GM21360 (cell line): ENCODE measurements around the gene BRD3.

Experiments
- ATAC-seq: cut with Tn5 transposase; IDR thresholded peaks from one replicate; pipeline ENCODE4 v1.9.1; 2021; ENCODE audit warnings: mild to moderate bottlenecking, moderate library complexity; ENCODE audit not compliant: unreplicated experiment

BRD3 gene

DNA sequence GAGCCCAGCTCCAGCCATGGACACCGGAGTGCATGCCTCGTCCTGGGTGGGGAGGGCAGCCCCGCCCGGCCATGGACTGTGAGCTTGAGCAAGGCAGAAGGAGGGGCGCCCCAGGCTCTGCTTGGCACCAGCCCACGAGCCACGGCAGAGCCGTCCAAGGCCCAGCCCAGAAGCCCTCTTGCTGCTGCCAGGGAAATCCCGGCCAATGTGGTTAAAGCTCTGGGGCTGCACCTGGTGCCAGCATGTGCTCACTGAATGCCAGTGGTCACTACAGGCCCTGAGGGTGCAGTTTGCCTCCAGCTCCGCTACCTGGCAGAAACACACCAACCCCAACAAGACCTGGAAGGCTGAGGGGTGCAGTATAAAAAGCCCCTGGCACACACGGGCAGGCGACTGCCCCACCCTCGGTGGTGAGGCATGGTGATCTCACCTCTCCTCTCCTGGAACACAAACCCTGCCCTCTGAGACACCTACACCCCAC, 11.8 kb downstream of the BRD3 start:
- no peak for ATAC-seq

DNA sequence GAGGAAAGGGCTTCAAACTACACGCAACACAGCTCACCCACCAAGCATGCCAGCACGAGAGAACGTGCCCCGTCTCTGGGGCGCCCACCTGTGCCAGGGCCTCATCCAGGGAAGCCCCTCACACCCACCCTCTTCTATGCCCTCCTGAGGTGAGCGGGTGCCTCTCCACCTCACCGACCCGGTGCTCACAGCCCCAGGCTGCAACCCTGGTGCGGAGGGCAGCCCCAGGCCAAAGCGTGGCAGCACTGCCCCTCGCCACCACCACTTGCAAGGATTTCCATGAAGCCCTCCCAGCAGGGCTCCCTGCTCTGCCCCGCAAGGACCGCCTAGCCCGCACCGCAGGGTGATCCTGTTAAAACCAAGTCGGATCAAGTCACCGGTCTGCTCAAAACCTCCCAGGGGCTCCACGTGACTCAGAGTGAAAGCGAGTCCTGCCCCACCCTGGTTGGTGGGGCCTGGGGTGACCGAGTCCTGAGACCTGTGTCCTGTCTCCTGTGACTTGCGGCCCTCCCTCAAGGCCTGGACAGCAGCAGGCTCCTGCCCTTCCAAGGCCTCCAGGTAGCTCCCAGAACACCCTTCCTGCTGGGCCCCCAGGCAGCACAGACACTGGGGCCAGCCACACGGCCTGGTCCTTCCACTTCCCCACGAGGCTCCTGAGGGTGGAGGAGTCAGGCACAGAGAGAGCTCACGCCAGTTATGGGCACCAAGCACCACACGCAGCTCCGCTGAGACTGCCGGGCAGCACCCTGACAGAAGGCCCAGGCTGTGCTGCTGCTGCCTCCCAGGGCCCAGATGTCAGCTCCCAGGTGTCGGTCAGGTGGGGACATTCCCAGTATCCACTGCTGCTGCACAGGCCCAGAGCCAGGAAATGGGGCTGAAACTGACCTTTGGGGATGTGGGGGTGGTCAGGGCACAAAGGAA, 12.7 kb downstream of the BRD3 start:
- ATAC-seq = no peak

GRCh38 chr9:134053941-134054761, 13.7 kb downstream of the BRD3 start:
- ATAC-seq = no peak

DNA sequence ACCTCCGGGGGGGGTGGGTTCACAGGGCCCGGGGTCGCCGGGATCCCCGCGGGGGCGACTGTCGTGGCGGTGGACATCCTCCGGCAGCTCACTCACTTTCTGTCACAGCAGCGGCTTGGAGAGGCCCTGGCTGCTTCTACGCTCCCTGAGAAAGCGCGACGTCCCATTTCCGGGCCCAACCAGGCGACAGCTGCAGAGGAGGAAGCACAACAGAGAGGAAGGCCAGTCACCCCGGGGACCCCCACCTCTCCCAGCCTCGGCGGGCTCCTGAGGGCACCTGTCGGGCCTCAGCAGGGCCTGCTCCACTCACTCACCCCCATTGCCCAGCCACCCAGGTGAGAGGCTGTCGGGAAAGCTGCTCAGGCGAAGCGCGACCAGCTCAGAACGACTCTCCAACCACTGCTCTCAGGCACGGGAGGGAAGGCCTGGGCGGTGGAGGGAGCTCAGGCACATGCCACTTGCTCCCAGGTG, 14.4 kb downstream of the BRD3 start:
- no peak for ATAC-seq

DNA sequence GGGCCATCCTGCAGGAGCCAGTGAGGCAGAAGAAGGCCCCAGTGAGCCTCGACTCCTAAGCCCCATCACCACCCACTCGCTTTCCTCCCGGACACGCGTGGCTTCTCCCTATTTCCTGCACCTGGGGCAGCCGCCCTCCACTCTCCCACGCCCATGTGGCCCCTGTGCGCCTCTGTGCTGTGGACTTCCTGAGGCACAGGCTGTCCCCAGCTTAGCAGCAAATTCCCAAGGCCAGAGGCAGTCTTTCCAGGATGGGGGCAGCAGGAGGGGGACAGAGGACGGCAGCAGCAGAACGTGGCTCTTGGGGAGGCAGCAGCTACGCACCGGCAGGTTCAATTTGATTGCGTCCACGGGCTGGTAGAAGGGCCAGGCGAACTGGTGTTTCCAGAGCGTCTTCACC, 14.9 kb downstream of the BRD3 start:
- no peak for ATAC-seq

- no peak for ATAC-seq
Observed at GRCh38 chr9:134052491-134052890, 15.3 kb downstream of the BRD3 start.

GRCh38 chr9:134051319-134051718, 16.5 kb downstream of the BRD3 start:
- no peak for ATAC-seq

DNA sequence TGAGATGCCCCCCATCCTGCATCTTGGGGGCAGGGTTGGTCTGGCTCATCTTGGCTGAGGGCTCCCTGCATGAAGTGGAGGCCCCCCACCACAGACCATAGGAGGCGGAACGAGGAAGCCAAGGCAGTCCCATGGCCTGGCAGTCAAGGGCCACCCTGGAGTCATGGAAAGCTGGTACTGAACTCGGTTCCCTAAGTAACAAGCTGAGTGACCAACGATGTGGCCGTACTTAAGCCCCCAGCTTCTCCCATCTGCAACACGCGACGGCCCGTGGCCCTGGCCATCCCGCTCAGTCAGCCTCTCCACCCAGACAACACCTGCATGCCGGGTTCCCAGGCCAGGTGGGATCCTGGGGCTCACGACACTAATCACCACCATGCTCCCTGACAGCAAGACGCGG, 17.1 kb downstream of the BRD3 start:
- no peak for ATAC-seq

DNA sequence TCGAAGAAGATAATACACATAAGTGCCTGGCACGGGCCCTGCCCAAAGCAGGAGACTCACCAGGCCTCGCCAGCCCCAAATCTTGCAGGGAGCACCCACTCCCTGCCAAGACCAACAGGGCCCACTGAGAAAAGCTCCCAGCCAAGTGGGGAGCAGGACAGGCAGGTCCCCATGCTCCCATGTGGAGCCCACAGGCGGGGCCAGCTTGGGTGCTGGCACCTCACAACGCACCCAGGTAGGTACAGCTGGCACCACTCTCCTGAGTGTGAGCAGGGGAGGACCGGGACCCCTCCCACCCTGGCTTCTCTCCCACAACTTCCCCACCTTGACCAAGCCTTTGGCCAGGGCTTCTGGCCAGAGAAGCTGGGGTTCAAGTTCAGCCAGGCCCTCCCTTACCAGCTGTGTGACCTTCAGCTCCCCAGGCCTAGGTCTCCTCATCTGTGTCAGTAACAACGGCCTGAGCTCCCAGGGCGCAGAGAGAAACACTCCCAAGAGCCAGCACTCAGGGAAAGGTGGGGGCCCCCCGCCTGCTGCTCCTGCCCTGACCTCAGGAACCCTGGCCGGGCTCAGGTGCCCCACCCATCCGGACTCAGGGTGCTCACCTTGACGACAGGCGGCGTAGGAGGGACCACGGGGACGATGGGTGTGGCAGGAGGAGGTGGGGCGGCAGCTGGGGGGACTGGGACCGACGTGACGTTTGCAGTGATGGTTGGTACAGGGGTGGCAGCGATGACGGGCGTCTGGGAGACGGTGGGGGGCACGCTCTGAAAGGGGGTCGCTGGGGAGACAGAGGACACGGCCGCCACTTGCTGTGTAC, 17.8 kb downstream of the BRD3 start:
- ATAC-seq = no peak

DNA sequence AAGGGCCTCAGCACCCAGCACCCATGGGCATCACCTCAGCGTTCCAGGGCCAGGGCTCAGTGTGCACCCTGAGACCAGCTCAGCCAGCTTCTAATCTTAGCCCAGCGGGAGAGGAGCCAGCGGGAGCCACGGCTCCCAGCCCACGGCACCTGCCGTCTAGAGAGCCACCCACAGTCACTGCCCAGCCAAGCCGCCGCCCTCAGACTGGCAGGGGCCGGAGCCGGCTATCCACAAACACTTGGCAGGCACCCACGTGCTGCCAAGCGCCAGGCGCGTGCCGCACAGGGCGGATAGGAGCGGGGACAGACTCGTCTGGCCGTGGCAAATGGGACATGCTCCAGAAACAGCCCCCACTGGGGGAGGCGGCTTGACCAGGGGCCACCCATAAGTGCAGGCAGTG, 18.6 kb downstream of the BRD3 start:
- no peak for ATAC-seq

- no peak for ATAC-seq
Observed at GRCh38 chr9:134048582-134048968, 19.3 kb downstream of the BRD3 start.

DNA sequence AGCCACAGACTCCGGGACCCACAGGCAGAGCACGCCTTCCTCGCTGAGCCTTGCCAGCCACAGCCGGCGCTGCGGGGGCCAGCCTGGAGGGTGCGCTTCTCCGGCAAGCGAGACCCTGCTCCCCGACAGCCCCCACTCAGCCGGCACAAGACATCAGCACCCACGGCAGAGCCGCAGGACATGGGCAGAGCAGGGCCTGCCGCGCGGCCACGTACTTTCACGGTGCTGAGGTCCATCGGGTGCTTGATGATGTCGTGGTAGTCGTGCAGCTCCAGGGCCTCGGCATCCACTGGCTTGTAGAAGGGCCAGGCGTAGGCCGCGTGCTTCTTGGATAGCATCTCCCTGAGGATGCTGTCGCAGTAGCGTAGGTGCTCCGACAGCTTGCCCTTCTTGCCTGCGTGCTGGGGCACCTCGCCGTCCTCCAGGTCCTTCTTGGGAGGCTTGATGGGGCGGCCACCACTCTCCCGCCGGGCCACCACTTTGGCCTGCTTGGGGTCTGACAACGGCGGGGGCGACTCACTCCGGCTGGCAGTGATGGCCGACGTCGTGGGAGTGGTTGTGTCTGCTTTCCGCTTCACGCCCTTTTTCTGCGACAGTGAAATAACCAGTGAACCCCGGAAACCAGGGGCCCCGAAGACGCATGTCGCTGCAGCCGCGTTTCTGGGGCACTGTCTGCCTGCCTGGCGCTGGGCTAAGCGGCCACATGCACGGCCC, 19.8 kb downstream of the BRD3 start:
- ATAC-seq = no peak

DNA sequence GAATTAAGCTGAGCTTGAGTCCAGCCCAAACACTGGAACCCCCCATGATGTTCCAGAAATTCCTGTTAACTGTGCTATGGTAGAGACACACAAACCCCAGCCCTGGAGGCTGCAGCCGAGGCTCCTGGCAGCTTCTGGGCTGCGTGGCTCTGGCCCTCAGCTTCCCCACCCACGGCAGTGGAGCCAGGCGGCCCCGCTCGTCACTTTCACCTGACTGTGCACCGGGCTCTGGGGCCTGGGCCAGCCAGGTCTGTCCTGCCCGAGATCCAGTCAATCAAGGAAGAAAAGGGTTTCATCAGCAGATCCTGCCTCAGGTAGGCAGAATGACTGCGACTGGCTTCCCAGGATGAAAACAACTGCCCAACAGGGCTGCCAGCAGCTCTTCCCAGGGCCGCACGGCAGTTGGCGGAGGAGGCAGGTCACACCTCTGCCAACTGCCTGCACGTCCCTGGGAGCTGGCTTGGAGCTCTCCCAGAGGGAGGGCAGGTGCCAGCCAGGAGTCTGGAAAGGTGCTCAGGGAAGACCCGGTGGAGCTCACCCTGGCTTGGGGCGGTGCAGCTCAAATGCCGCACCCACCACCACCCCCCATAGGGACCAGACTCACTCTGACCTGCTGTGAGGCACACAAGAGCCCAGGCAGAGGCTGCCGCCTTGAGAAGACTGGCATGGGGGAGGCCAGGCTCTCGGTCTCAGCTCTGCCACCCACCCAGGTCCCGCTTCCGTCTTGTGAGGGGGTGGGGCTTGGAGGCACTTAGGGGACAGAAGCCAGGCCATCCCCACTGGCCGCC, 20.7 kb downstream of the BRD3 start:
- ATAC-seq = no peak

GRCh38 chr9:134045841-134046544, 21.8 kb downstream of the BRD3 start:
- no peak for ATAC-seq

DNA sequence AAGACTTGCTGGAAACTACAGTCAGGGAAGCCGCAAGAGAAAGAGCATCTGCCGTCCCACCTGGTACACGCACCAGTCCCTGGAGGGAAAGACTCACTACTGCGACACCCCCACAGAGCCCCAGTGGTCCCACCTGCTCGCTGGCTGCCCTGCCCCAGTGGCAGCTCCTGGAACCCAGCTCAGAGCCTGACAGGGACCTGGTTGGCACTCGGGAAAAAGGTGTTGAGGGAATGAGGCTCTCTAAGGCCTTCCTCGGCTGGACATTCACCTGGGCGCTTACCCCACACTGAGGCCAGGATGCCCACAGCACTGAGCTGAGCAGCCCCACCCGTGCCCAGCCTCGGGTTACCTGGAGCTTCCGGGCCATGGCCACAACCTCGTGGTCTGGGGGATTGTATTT, 22.9 kb downstream of the BRD3 start:
- no peak for ATAC-seq

- no peak for ATAC-seq
Observed at GRCh38 chr9:134043531-134043988, 24.3 kb downstream of the BRD3 start.

DNA sequence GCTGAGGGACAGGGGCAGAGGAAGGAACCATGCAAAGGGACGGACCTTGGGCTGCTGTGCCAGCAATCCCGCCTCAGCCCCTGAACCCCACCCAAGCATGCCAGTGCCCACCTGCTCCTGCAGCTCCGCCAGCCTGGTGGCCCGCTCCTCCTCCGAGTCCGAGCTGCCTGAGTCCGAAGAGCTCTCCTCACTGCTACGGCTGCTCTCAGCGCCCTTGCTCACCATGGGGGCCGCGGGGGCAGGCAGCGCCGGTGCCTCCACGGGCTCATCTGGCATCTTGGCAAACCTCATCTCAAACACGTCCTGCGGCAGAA, 26.2 kb downstream of the BRD3 start:
- no peak for ATAC-seq

DNA sequence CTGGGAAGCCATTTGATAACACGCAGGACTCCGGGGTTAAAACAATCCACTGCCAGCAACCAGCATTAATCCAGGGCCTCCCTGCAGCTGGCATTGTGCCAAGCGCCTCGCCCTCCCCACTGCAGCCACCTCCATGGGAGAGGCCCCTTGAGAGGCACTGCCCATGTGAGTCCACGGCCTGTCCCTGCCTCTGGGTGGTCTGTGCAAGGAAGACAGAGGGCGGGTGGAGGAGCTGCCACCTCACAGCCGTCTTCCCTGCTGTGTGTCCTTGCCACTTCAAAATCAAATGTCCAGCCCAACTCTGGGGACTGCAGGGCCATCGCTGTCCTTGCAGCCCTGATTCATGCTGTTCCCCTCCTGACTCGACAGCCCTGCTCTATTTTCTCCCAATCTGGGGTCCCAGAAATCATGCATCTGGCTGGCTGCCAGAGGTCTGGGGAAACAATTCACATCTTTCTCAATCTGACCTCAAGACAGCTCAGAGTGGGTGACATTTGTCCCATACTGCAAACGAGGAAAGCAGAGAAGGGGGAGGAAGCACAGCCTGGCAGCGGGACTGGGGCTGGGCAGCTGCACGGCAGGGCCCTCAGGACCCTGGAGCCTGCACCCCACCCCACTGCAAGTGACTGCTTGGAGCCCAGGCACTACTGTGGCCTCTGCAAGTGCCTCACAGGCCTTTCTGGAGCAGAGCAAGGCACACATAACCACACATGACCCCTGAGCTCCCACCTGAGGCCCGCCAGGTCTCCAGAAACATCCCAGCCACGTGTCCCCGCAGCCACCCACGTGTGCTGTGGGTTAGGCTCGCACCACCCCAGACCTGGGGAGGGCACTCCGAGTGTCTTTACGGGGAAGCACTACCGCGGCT, 26.8 kb downstream of the BRD3 start:
- no peak for ATAC-seq
